Mesodermal cell (in vitro differentiated cells): ENCODE data around the gene ANTXR1.
A peak's percentile ranks its signal among the peaks of the same experiment; 100 is the strongest.
"Not testable (repeated sequence)": the region's sequence is repeated elsewhere in the genome, so short reads cannot be mapped to it uniquely, and the experiment has no call there.

ENCODE experiments used
- H3K27ac ChIP-seq: 2 replicates; pipeline ENCODE4 v1.7.0; 2013; ENCODE audit warnings: mild to moderate bottlenecking, low read depth, low read length, moderate library complexity; ENCODE audit not compliant: severe bottlenecking
- H3K36me3 ChIP-seq: 2 replicates; pipeline ENCODE4 v1.7.1; 2013; ENCODE audit warnings: mild to moderate bottlenecking, low read length, moderate library complexity; ENCODE audit not compliant: control insufficient read depth, insufficient read depth
- H3K4me1 ChIP-seq: one replicate; pipeline ENCODE4 v1.7.1; 2013; ENCODE audit warnings: mild to moderate bottlenecking, low read length; ENCODE audit not compliant: insufficient read depth, control insufficient read depth, poor library complexity, severe bottlenecking
- H3K4me3 ChIP-seq: 2 replicates; pipeline ENCODE4 v1.7.0; 2013; ENCODE audit warnings: low read length, control low read depth, mild to moderate bottlenecking; ENCODE audit not compliant: insufficient read depth, poor library complexity, severe bottlenecking; ENCODE audit errors: extremely low read depth
- H3K9me3 ChIP-seq: 2 replicates; pipeline ENCODE4 v1.7.1; 2013; ENCODE audit warnings: mild to moderate bottlenecking, low read length, moderate library complexity; ENCODE audit not compliant: control insufficient read depth
- WGBS, 2 experiments: methylation state at CpG; one replicate each; pipeline ENCODE4 v1.1.5; 2013; ENCODE audit warnings: missing lambda C conversion rate in 2 of 2; ENCODE audit not compliant: insufficient coverage in 2 of 2; 5-methylcytosine and 5-hydroxymethylcytosine counted together

The ANTXR1 gene

GRCh38 chr2:69171116-69171896 is 158.3 kb downstream of the ANTXR1 start:
- Histone ChIP-seq H3K4me1 (peaks cover 44% of the 10 kb centered on the region), H3K9me3 (no peaks in the 10 kb centered on the region), H3K36me3 (peaks cover 87% of the 10 kb centered on the region), H3K27ac (no peak overlapping the region), H3K4me3 (no peak overlapping the region)
- 100% methylated on average over 3 of the region's 5 CpGs; no CpG with 5 or more reads in 1 of the 2 experiments for WGBS, 2 experiments

GRCh38 chr2:69171897-69172525 is 159.0 kb downstream of the ANTXR1 start:
- Histone ChIP-seq H3K36me3 (peaks cover 86% of the 10 kb centered on the region), H3K4me3 (no peak overlapping the region), H3K9me3 (no peaks in the 10 kb centered on the region), H3K27ac (no peak overlapping the region), H3K4me1 (peaks cover 43% of the 10 kb centered on the region)
- WGBS, 2 experiments: 93 to 94% methylated on average over 3 to 5 of the region's 7 CpGs

- H3K4me3 ChIP-seq: no peak overlapping the region
- no peak overlapping the region for H3K27ac ChIP-seq
- peaks cover 71% of the 10 kb centered on the region for H3K36me3 ChIP-seq
- no peaks in the 10 kb centered on the region for H3K9me3 ChIP-seq
- WGBS, 2 experiments: no CpG with 5 or more reads among the region's 1 CpG
- H3K4me1 ChIP-seq: peaks cover 43% of the 10 kb centered on the region
These were observed 160.7 kb downstream of the ANTXR1 start for GRCh38 chr2:69173706-69174105.

GRCh38 chr2:69174211-69174610 is 161.2 kb downstream of the ANTXR1 start:
- H3K36me3 ChIP-seq: peaks cover 71% of the 10 kb centered on the region
- peaks cover 38% of the 10 kb centered on the region for H3K4me1 ChIP-seq
- not testable (repeated sequence) for H3K4me3 ChIP-seq, H3K9me3 ChIP-seq, H3K27ac ChIP-seq
- WGBS, 2 experiments: 87 to 94% methylated on average over 3 to 5 of the region's 5 CpGs

- peaks cover 68% of the 10 kb centered on the region for H3K36me3 ChIP-seq
- H3K4me3 ChIP-seq: no peak overlapping the region
- H3K4me1 ChIP-seq: peaks cover 33% of the 10 kb centered on the region
- H3K27ac ChIP-seq: peak overlapping the region; percentile 99
- no peaks in the 10 kb centered on the region for H3K9me3 ChIP-seq
- 71 to 93% methylated on average over 1 to 4 of the region's 7 CpGs for WGBS, 2 experiments
These were observed 163.1 kb downstream of the ANTXR1 start for GRCh38 chr2:69175790-69176715.

- H3K9me3 ChIP-seq: no peaks in the 10 kb centered on the region
- H3K4me3 ChIP-seq: no peak overlapping the region
- WGBS, 2 experiments: 66 to 73% methylated on average over 11 to 14 of the region's 16 CpGs
- H3K27ac ChIP-seq: peak overlapping the region; percentile 99
- peaks cover 68% of the 10 kb centered on the region for H3K36me3 ChIP-seq
- peaks cover 33% of the 10 kb centered on the region for H3K4me1 ChIP-seq
These were observed 164.2 kb downstream of the ANTXR1 start for GRCh38 chr2:69177063-69177771.

GRCh38 chr2:69177785-69178636 is 165.0 kb downstream of the ANTXR1 start:
- H3K9me3 ChIP-seq: no peaks in the 10 kb centered on the region
- H3K27ac ChIP-seq: peak overlapping the region; percentile 99
- WGBS, 2 experiments: 25 to 44% methylated on average over 11 to 15 of the region's 20 CpGs
- H3K4me1 ChIP-seq: peaks cover 33% of the 10 kb centered on the region
- H3K36me3 ChIP-seq: peaks cover 68% of the 10 kb centered on the region
- no peak overlapping the region for H3K4me3 ChIP-seq

- no peak overlapping the region for H3K4me3 ChIP-seq
- H3K4me1 ChIP-seq: peaks cover 36% of the 10 kb centered on the region
- H3K9me3 ChIP-seq: no peaks in the 10 kb centered on the region
- H3K36me3 ChIP-seq: peaks cover 68% of the 10 kb centered on the region
- H3K27ac ChIP-seq: peak overlapping the region; percentile 99
- WGBS, 2 experiments: 100% methylated on average over 1 to 3 of the region's 3 CpGs
These were observed 165.8 kb downstream of the ANTXR1 start for GRCh38 chr2:69178756-69179155.

GRCh38 chr2:69180227-69180626 is 167.2 kb downstream of the ANTXR1 start:
- H3K27ac ChIP-seq: no peak overlapping the region
- no peaks in the 10 kb centered on the region for H3K9me3 ChIP-seq
- peaks cover 36% of the 10 kb centered on the region for H3K4me1 ChIP-seq
- peaks cover 74% of the 10 kb centered on the region for H3K36me3 ChIP-seq
- no peak overlapping the region for H3K4me3 ChIP-seq
- whole genome bisulfite sequencing, 2 experiments: 93% methylated on average over 1 of the region's 1 CpG; no CpG with 5 or more reads in 1 of the 2 experiments
